SK-N-SH (cell line): ENCODE data around the gene DCP2. TPM values are rescaled to one million over a fixed set of nuclear protein-coding genes. Genes with fewer than 3 reads are reported as not detected.

Experiments used
- CTCF ChIA-PET: fragments of 300-600, 350-600 bp; formaldehyde crosslinking; extraction: SDS; loops from one replicate; lab custom pipeline; 2021; lab: Yijun Ruan, JAX
- POLR2A ChIA-PET: fragments of 350-600 bp; sonication (Branson Sonifier 250); formaldehyde crosslinking; extraction: SDS; loops from one replicate; lab custom pipeline; 2020; ENCODE audit warnings: antibody characterized with exemption, inconsistent platforms; lab: Yijun Ruan, JAX
- DNase-seq: peaks from one replicate; pipeline ENCODE4 v3.0.0; 2012
- H2AFZ ChIP-seq: fragments of 200-600 bp; sonication (generic); 2 replicates; pipeline ENCODE4 v1.8.1; 2016; ENCODE audit warnings: antibody characterized with exemption, mild to moderate bottlenecking, low read depth
- H3F3A ChIP-seq: fragments of 200-600 bp; sonication (generic); replicated peaks from 2 replicates; pipeline ENCODE3; 2016; ENCODE audit warnings: antibody characterized with exemption, mild to moderate bottlenecking; ENCODE audit not compliant: insufficient read depth
- H3K27ac ChIP-seq, 2 experiments: fragments of 200-500 bp in 1 of 2; fragments of 200-600 bp in 1 of 2; sonication (Bioruptor generic) in 1 of 2; sonication (generic), shearing (Covaris generic) in 1 of 2; 2 replicates each; pipeline versions ENCODE4 v1.5.1 to v1.6.1; 2014 to 2016; ENCODE audit warnings: low read depth in 2 of 2, inconsistent platforms in 1 of 2, low read length in 1 of 2, mild to moderate bottlenecking in 1 of 2, mixed read lengths in 1 of 2
- H3K27me3 ChIP-seq: fragments of 200-600 bp; sonication (generic), shearing (Covaris generic); 2 replicates; pipeline ENCODE4 v1.6.1; 2016; ENCODE audit warnings: mixed run types; ENCODE audit not compliant: insufficient read depth
- H3K36me3 ChIP-seq, 2 experiments: fragments of 200-500 bp in 1 of 2; fragments of 200-600 bp in 1 of 2; sonication (Bioruptor generic) in 1 of 2; sonication (generic) in 1 of 2; replicated peaks in 1 of 2; 2 replicates each; pipeline versions ENCODE3 to v1.5.1; 2014 to 2016; ENCODE audit warnings: low read length in 1 of 2, mild to moderate bottlenecking in 1 of 2; ENCODE audit not compliant: insufficient read depth in 2 of 2, control insufficient read depth in 1 of 2
- H3K4me1 ChIP-seq, 2 experiments: fragments of 200-500 bp in 1 of 2; fragments of 200-600 bp in 1 of 2; sonication (Bioruptor generic) in 1 of 2; sonication (generic), shearing (Covaris generic) in 1 of 2; 2 replicates each; pipeline versions ENCODE4 v1.5.1 to v1.6.1; 2014 to 2016; ENCODE audit warnings: low read depth in 1 of 2, low read length in 1 of 2, mixed run types in 1 of 2; ENCODE audit not compliant: insufficient read depth in 2 of 2, control insufficient read depth in 1 of 2
- H3K4me2 ChIP-seq: fragments of 200-600 bp; sonication (generic), shearing (Covaris generic); 2 replicates; pipeline ENCODE4 v1.6.1; 2017; ENCODE audit warnings: mixed run types
- H3K4me3 ChIP-seq, 2 experiments: fragments of 200-500 bp in 1 of 2; fragments of 200-600 bp in 1 of 2; sonication (Bioruptor generic) in 1 of 2; sonication (generic), shearing (Covaris generic) in 1 of 2; 2 replicates each; pipeline versions ENCODE4 v1.5.1 to v1.8.1; 2014 to 2016; ENCODE audit warnings: low read depth in 2 of 2, inconsistent platforms in 1 of 2, low read length in 1 of 2, mild to moderate bottlenecking in 1 of 2, mixed read lengths in 1 of 2, moderate library complexity in 1 of 2
- H3K79me2 ChIP-seq: fragments of 200-600 bp; sonication (generic); 2 replicates; pipeline ENCODE4 v1.8.1; 2017; ENCODE audit warnings: mild to moderate bottlenecking; ENCODE audit not compliant: insufficient read depth
- H3K9ac ChIP-seq: fragments of 200-600 bp; sonication (generic); 2 replicates; pipeline ENCODE4 v1.6.1; 2017; ENCODE audit warnings: mixed run types
- H3K9me2 ChIP-seq: fragments of 200-600 bp; sonication (generic); 2 replicates; pipeline ENCODE4 v1.6.1; 2017; ENCODE audit warnings: mixed run types
- H3K9me3 ChIP-seq: fragments of 200-600 bp; sonication (generic); 2 replicates; pipeline ENCODE4 v1.6.1; 2017; ENCODE audit warnings: mixed run types, mild to moderate bottlenecking, moderate library complexity
- H4K20me1 ChIP-seq: fragments of 200-600 bp; sonication (generic); 2 replicates; pipeline ENCODE4 v1.6.1; 2017; ENCODE audit warnings: mild to moderate bottlenecking, mixed run types; ENCODE audit not compliant: insufficient read depth
- CHD2 ChIP-seq: fragments of 150-350 bp; IDR thresholded peaks from 2 replicates; pipeline ENCODE4 v1.6.1; 2018; ENCODE audit warnings: low read length; ENCODE audit not compliant: partially characterized antibody
- EP300 ChIP-seq, 2 experiments: IDR thresholded peaks; 2 replicates each; pipeline versions ENCODE4 v1.4.0 to v1.6.1; 2012; ENCODE audit warnings: borderline replicate concordance in 1 of 2, low read depth in 1 of 2, low read length in 1 of 2
- EZH2phosphoT487 ChIP-seq: fragments of 200-600 bp; sonication (generic); IDR thresholded peaks from 2 replicates; pipeline ENCODE4 v1.6.1; 2017; ENCODE audit warnings: low read depth, mixed run types, mild to moderate bottlenecking, antibody characterized with exemption, moderate library complexity, borderline replicate concordance
- FOSL2 ChIP-seq: IDR thresholded peaks from 2 replicates; pipeline ENCODE4 v1.4.0; 2012; ENCODE audit warnings: low read depth, mild to moderate bottlenecking, moderate library complexity, borderline replicate concordance
- FOXJ3 ChIP-seq: sonication (generic); formaldehyde crosslinking; IDR thresholded peaks from 2 replicates; pipeline ENCODE4 v1.5.1; 2020; ENCODE audit warnings: mild to moderate bottlenecking, missing genetic modification reagents
- FOXM1 ChIP-seq: IDR thresholded peaks from 2 replicates; pipeline ENCODE4 v1.4.0; 2012; ENCODE audit warnings: low read depth, mild to moderate bottlenecking
- GABPA ChIP-seq: IDR thresholded peaks from 2 replicates; pipeline ENCODE4 v1.4.0; 2012; ENCODE audit warnings: low read depth, mild to moderate bottlenecking
- GATA2 ChIP-seq: sonication (generic); formaldehyde crosslinking; IDR thresholded peaks from 2 replicates; pipeline ENCODE4 v1.5.0; 2020; ENCODE audit warnings: mild to moderate bottlenecking, missing genetic modification reagents
- IRF3 ChIP-seq: fragments of 150-350 bp; IDR thresholded peaks from 2 replicates; pipeline ENCODE4 v1.6.1; 2016; ENCODE audit warnings: mild to moderate bottlenecking, low read depth, low read length
- JUND ChIP-seq: IDR thresholded peaks from 2 replicates; pipeline ENCODE4 v1.4.0; 2012
- MXI1 ChIP-seq: IDR thresholded peaks from 2 replicates; pipeline ENCODE4 v1.6.1; 2012; ENCODE audit warnings: mild to moderate bottlenecking, low read depth, low read length, improper control_type of control experiment
- NFIC ChIP-seq: IDR thresholded peaks from 2 replicates; pipeline ENCODE4 v1.4.0; 2012; ENCODE audit warnings: borderline replicate concordance
- NRF1 ChIP-seq: IDR thresholded peaks from 2 replicates; pipeline ENCODE4 v1.6.1; 2012; ENCODE audit warnings: low read depth, mild to moderate bottlenecking, low read length
- PBX3 ChIP-seq: IDR thresholded peaks from 2 replicates; pipeline ENCODE4; 2012
- POLR2AphosphoS5 ChIP-seq: IDR thresholded peaks from 2 replicates; pipeline ENCODE4 v1.6.1; 2012; ENCODE audit warnings: low read depth, low read length
- RCOR1 ChIP-seq: fragments of 150-350 bp; IDR thresholded peaks from 2 replicates; pipeline ENCODE4 v1.6.1; 2017; ENCODE audit warnings: antibody characterized with exemption, low read length
- RFX5 ChIP-seq: IDR thresholded peaks from 2 replicates; pipeline ENCODE4 v1.6.1; 2012; ENCODE audit warnings: mild to moderate bottlenecking, improper control_type of control experiment, low read length
- RXRA ChIP-seq: IDR thresholded peaks from 2 replicates; pipeline ENCODE4 v1.4.0; 2012; ENCODE audit warnings: low read depth, mild to moderate bottlenecking, borderline replicate concordance
- SIN3A ChIP-seq: IDR thresholded peaks from 2 replicates; pipeline ENCODE4 v1.6.1; 2012; ENCODE audit warnings: low read depth, mild to moderate bottlenecking, low read length, moderate library complexity, borderline replicate concordance
- TAF1 ChIP-seq: IDR thresholded peaks from 2 replicates; pipeline ENCODE4 v1.6.1; 2012; ENCODE audit warnings: low read depth, mild to moderate bottlenecking, low read length, moderate library complexity, borderline replicate concordance
- TCF12 ChIP-seq: IDR thresholded peaks from 2 replicates; pipeline ENCODE4 v1.4.0; 2012
- TEAD4 ChIP-seq: IDR thresholded peaks from 2 replicates; pipeline ENCODE4 v1.4.0; 2012; ENCODE audit warnings: mild to moderate bottlenecking, borderline replicate concordance; ENCODE audit not compliant: insufficient read depth
- USF1 ChIP-seq: IDR thresholded peaks from 2 replicates; pipeline ENCODE4 v1.4.0; 2012; ENCODE audit warnings: low read depth, borderline replicate concordance
- USF2 ChIP-seq: fragments of 150-350 bp; IDR thresholded peaks from 2 replicates; pipeline ENCODE4 v1.6.1; 2017; ENCODE audit warnings: antibody characterized with exemption, low read length, low read depth, borderline replicate concordance
- ZBTB33 ChIP-seq: IDR thresholded peaks from 2 replicates; pipeline ENCODE4 v1.4.0; 2012; ENCODE audit warnings: low read depth, borderline replicate concordance
- WGBS: methylation state at CpG from one replicate; pipeline ENCODE4 v1.1.6; 2017; ENCODE audit warnings: low lambda C conversion rate; 5-methylcytosine and 5-hydroxymethylcytosine counted together
- polyA plus RNA-seq, 3 experiments: library from polyadenylated mRNA; depleted of rRNA; stranded (reverse); fragments of >200 nt; gene quantifications; 2 replicates each; pipeline ENCODE4 v1.2.3, GENCODE V29; 2012
- TF ChIP-seq, protein P1 (sequence below): IDR thresholded peaks from 2 replicates; pipeline ENCODE4 v1.4.0; 2012; ENCODE audit warnings: low read depth

DCP2 gene
- polyA plus RNA-seq, 1 of the 3 experiments (the other 2 are of a cell fraction): 6.0 TPM

DNA sequence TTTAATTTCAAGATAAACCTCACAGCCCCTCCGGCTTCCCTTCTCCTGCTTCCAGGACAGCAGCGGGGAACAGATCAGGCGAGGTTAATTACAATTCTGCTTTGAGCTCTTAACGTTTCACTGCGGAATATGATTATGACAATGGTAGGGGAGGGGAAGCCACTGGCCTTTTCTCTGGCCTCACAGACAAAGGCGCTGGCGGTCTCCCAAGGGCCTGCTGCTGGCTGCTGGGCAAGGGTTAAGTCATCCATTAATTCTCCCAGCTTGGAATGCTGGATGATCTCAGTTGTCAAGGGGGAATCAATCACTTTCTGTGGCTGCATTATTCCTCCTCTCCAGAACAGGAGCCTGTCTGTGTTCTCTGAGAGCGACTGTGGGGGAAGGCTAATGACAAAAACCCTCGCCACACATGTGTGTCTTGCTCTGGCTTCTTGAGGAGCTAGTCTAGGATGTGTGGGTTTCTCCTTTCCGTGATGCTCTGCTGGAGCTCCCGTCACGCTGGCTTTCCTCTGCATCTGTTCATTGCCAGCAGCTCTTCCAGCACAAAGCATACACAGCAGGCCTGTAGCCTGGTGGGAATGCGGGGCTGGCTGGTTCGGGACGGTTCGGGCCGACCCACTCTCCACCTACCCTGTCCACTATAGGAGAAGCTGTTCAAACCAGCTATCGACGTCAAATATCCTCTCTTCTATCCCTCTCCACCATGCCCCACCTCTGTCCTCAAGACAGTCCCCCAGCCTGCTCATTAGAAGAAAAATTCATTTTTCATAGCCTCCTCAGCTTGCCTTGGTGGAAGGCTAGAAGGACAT lies 82.8 kb downstream of the DCP2 start:
- no peaks in the 10 kb centered on the region for H3K9me3 ChIP-seq
- 44% methylated on average over 19 of the region's 19 CpGs for WGBS
- peak overlapping the region; percentile 36; the same call in 1 of the 2 replicates for H3K4me2 ChIP-seq
- H4K20me1 ChIP-seq: no peaks in the 10 kb centered on the region
- no peaks in the 10 kb centered on the region for H3K9me2 ChIP-seq
- H3F3A ChIP-seq: no peaks in the 10 kb centered on the region
- DNase-seq: peak; percentile 86
- H3K79me2 ChIP-seq: no peaks in the 10 kb centered on the region
- peak overlapping the region; percentile 24; the same call in 1 of the 2 replicates for H2AFZ ChIP-seq
- POLR2A ChIA-PET: interaction anchor here (0.6 to 1.9 kb wide), 9 partner anchors 22 to 235 kb away, joined by 3 to 11 read pairs (median 3); no protein-coding TSS in a partner anchor
- H3K4me1 ChIP-seq: peaks cover 18 to 70% of the 10 kb centered on the region in 2 experiments
- no peaks in the 10 kb centered on the region for H3K27me3 ChIP-seq
- H3K9ac ChIP-seq: peak overlapping the region; percentile 24; the same call in 1 of the 2 replicates
- CTCF ChIA-PET: interaction anchor here (0.6 to 2.1 kb wide), 15 partner anchors 10 to 553 kb away, joined by 3 to 10 read pairs (median 4); no protein-coding TSS in a partner anchor
- no peaks in the 10 kb centered on the region for H3K36me3 ChIP-seq
- H3K27ac ChIP-seq: peak overlapping the region; percentile 55 to 98
- no peak overlapping the region for H3K4me3 ChIP-seq
- TF ChIP-seq JUND (peak; percentile 79), FOXM1 (0 out of 2 replicates have a peak, but pooled peaks have one; percentile 23), EZH2phosphoT487 (no peak), IRF3 (no peak), SIN3A (peak; percentile 20; the same call in 1 of the 2 replicates), GATA2 (CRISPR knock-in tag) (peak; percentile 63; the same call in 1 of the 2 replicates), TEAD4 (peak; percentile 83; the same call in 1 of the 2 replicates), NFIC (peak; percentile 83), RFX5 (0 out of 2 replicates have a peak, but pooled peaks have one; percentile 13), USF1 (no peak), USF2 (no peak), FOSL2 (peak; percentile 50; the same call in 1 of the 2 replicates), ZBTB33 (no peak), TCF12 (peak; percentile 89), CHD2 (peak; percentile 75), EP300 (IDR thresholded peaks at IDR 0.05; ENCODE audit: borderline replicate concordance in 1 of 2, low read depth in 1 of 2, low read length in 1 of 2) (peak; percentile 70 to 85; a peak in 3 of 4 replicates), PBX3 (peak; percentile 97), NRF1 (no peak), RXRA (no peak; the same call in 1 of the 2 replicates), GABPA (no peak), TAF1 (peak; percentile 30; the same call in 1 of the 2 replicates), RCOR1 (peak; percentile 80), FOXJ3 (CRISPR knock-in tag) (peak; percentile 86), MXI1 (peak; percentile 57; the same call in 1 of the 2 replicates), POLR2AphosphoS5 (peak; percentile 31; the same call in 1 of the 2 replicates)
- TF ChIP-seq, protein P1, sequence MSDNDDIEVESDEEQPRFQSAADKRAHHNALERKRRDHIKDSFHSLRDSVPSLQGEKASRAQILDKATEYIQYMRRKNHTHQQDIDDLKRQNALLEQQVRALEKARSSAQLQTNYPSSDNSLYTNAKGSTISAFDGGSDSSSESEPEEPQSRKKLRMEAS: peak; percentile 57; the same call in 1 of the 2 replicates
